CD4-positive, alpha-beta memory T cell (primary cell): ENCODE data around the gene POU4F1. TPM values are rescaled to one million over a fixed set of nuclear protein-coding genes. Genes with fewer than 3 reads are reported as not detected.

Source experiments
- CTCF ChIA-PET: fragments of 350-600 bp; sonication (Branson Sonifier 250); formaldehyde crosslinking; loops from one replicate; lab custom pipeline; 2021; ENCODE audit warnings: inconsistent platforms; ENCODE audit not compliant: partially characterized antibody; lab: Charles Lee
- POLR2A ChIA-PET: fragments of 350-600 bp; sonication (Branson Sonifier 250); formaldehyde crosslinking; loops from one replicate; lab custom pipeline; 2021; ENCODE audit not compliant: partially characterized antibody; lab: Charles Lee
- DNase-seq, 5 donors: peaks; one replicate each; pipeline versions ENCODE4 v3.0.0 to v3.0.0-alpha.2; 2020 to 2022; ENCODE audit warnings: mixed read lengths in 1 of 5
- H3K27ac ChIP-seq: one replicate; pipeline ENCODE4 v1.7.0; 2013; ENCODE audit warnings: low read depth, low read length
- H3K27me3 ChIP-seq: 2 replicates; pipeline ENCODE4 v1.7.0; 2013; ENCODE audit warnings: mild to moderate bottlenecking, low read length, moderate library complexity; ENCODE audit not compliant: insufficient read depth
- H3K36me3 ChIP-seq: 2 replicates; pipeline ENCODE4 v1.7.0; 2013; ENCODE audit warnings: mild to moderate bottlenecking, low read length, moderate library complexity; ENCODE audit not compliant: insufficient read depth
- H3K4me1 ChIP-seq: 2 replicates; pipeline ENCODE4 v1.7.0; 2013; ENCODE audit warnings: mild to moderate bottlenecking, low read length, moderate library complexity; ENCODE audit not compliant: insufficient read depth
- H3K4me3 ChIP-seq, 2 donors: one replicate each; pipeline ENCODE4 v1.7.0; 2013; ENCODE audit warnings: low read length in 2 of 2, mild to moderate bottlenecking in 1 of 2
- H3K9me3 ChIP-seq, 2 donors: one replicate each; pipeline ENCODE4 v1.7.0; 2013; ENCODE audit warnings: low read length in 2 of 2, control low read depth in 1 of 2; ENCODE audit not compliant: control insufficient read depth in 1 of 2
- H3K27ac Mint-ChIP-seq, 7 donors: one replicate each; pipeline ENCODE4 v1.8.0; 2020 to 2021; ENCODE audit warnings: mixed read lengths in 7 of 7, mild to moderate bottlenecking in 6 of 7, inconsistent platforms in 3 of 7, moderate library complexity in 3 of 7
- H3K27me3 Mint-ChIP-seq, 2 donors: one replicate each; pipeline ENCODE4 v1.8.0; 2020 to 2021; ENCODE audit warnings: mixed read lengths in 2 of 2
- H3K36me3 Mint-ChIP-seq, 2 donors: one replicate each; pipeline ENCODE4 v1.8.0; 2020 to 2021; ENCODE audit warnings: mixed read lengths in 2 of 2, inconsistent platforms in 1 of 2, mild to moderate bottlenecking in 1 of 2
- H3K4me1 Mint-ChIP-seq, 4 donors: one replicate each; pipeline ENCODE4 v1.8.0; 2020 to 2021; ENCODE audit warnings: mixed read lengths in 4 of 4, mild to moderate bottlenecking in 1 of 4
- H3K4me3 Mint-ChIP-seq, 8 donors: one replicate each; pipeline ENCODE4 v1.8.0; 2020 to 2021; ENCODE audit warnings: mixed read lengths in 8 of 8, mild to moderate bottlenecking in 7 of 8, moderate library complexity in 6 of 8, inconsistent platforms in 3 of 8
- H3K9me3 Mint-ChIP-seq, 8 donors: one replicate each; pipeline ENCODE4 v1.8.0; 2020 to 2021; ENCODE audit warnings: mixed read lengths in 8 of 8, mild to moderate bottlenecking in 5 of 8, inconsistent platforms in 3 of 8, moderate library complexity in 1 of 8
- intact Hi-C: fragments of 100-400 bp; cut with micrococcal nuclease; formaldehyde crosslinking; loops from one replicate; pipeline ENCODE4 v1.15.1; 2023
- polyA plus RNA-seq, 2 donors: library from polyadenylated mRNA; unstranded; fragments of 300-500 nt; fragmentation: Illumina TruSeq; gene quantifications; one replicate each; pipeline ENCODE4 v1.2.3, GENCODE V29; 2021
- total RNA-seq, 2 experiments: library from RNA; stranded (reverse); gene quantifications; one replicate each; pipeline ENCODE4 v1.2.3, GENCODE V29; 2021

Gene POU4F1
- total and polyA plus RNA-seq, 4 experiments from 2014 or later = 0.06 TPM; not detected in 3

DNA sequence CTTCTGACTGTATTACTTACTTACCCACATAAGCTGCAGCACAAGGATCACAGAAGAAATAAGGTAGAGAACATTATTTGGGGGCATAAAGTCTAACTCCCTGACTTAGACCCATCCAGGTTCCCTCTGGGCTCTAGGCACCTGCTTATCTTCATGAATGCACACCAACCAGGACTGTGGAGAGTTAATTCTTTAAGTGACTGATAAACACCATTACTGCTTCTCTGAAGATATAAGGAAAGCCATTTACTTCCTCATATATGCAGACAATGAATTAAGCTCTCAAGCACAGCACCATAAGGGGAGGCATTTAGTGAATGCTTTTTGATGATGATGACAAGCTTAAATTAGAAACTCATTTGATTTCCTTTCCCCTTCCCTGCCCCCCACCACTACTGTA is 33.1 kb upstream of the POU4F1 start:
- Histone ChIP-seq H3K4me3 (no peak overlapping the region), H3K27me3 (no peaks in the 10 kb centered on the region), H3K4me1 (peaks cover 4% of the 10 kb centered on the region), H3K36me3 (peaks cover 28% of the 10 kb centered on the region), H3K9me3 (no peaks in the 10 kb centered on the region), H3K27ac (no peak overlapping the region)
- no peak for DNase-seq
- intact Hi-C loops = no loop called here
- CTCF ChIA-PET = interaction anchor here (1.2 kb wide), 1 partner anchor 16 kb away, joined by 3 read pairs; no protein-coding TSS in a partner anchor
- POLR2A ChIA-PET = no interaction called here
- Mint-ChIP-seq H3K27ac (peak overlapping the region in 1 of 7 donors; percentile 52), H3K4me1 (peaks cover 7 to 15% (median 8%) of the 10 kb centered on the region in 4 donors), H3K9me3 (no peaks in the 10 kb centered on the region), H3K27me3 (no peaks in the 10 kb centered on the region), H3K36me3 (peaks cover 74 to 80% of the 10 kb centered on the region in 2 donors), H3K4me3 (no peak overlapping the region)

DNA sequence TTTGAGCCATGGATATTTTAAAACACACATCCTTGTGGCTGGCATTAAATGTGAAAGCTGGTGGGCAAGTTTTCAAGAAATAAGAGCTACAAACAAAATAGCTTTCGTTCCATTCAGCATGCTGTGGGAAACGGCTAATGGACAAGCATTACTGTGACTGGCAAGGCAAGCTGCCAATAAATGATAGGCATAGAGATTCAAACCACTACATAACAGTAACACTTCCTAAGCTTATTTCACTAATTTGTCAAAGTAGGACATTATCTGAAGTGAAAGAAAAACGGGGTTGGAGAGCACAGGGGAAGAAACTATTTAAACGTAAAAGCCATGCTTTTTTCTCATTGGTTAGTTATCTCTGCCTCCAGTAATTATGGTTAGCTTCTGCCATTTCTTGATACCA is 29.6 kb upstream of the POU4F1 start:
- H3K4me1 Mint-ChIP-seq = peaks cover 0 to 10% (median 1%) of the 10 kb centered on the region in 4 donors
- Histone ChIP-seq H3K36me3 (peaks cover 24% of the 10 kb centered on the region), H3K27ac (no peak overlapping the region), H3K27me3 (no peaks in the 10 kb centered on the region), H3K4me3 (no peak overlapping the region), H3K4me1 (no peaks in the 10 kb centered on the region), H3K9me3 (no peaks in the 10 kb centered on the region)
- no peak overlapping the region for H3K27ac Mint-ChIP-seq
- CTCF ChIA-PET = interaction anchor here (0.9 kb wide), 1 partner anchor 10 kb away, joined by 3 read pairs; no protein-coding TSS in a partner anchor
- H3K9me3 Mint-ChIP-seq = no peaks in the 10 kb centered on the region
- DNase-seq = no peak
- H3K36me3 Mint-ChIP-seq = peaks cover 81 to 87% of the 10 kb centered on the region in 2 donors
- POLR2A ChIA-PET = no interaction called here
- intact Hi-C loops = no loop called here
- H3K4me3 Mint-ChIP-seq = no peak overlapping the region
- no peaks in the 10 kb centered on the region for H3K27me3 Mint-ChIP-seq

GRCh38 chr13:78631077-78631476 is 27.7 kb upstream of the POU4F1 start:
- Histone ChIP-seq H3K27me3 (no peaks in the 10 kb centered on the region), H3K9me3 (no peaks in the 10 kb centered on the region), H3K4me3 (no peak overlapping the region), H3K4me1 (no peaks in the 10 kb centered on the region), H3K36me3 (peaks cover 12% of the 10 kb centered on the region), H3K27ac (no peak overlapping the region)
- peaks cover 79 to 83% of the 10 kb centered on the region in 2 donors for H3K36me3 Mint-ChIP-seq
- H3K27ac Mint-ChIP-seq = no peak overlapping the region
- ChIA-PET POLR2A (no interaction called here), CTCF (no interaction called here)
- peaks cover 2 to 5% (median 5%) of the 10 kb centered on the region in 4 donors for H3K4me1 Mint-ChIP-seq
- H3K9me3 Mint-ChIP-seq = no peaks in the 10 kb centered on the region
- H3K4me3 Mint-ChIP-seq = no peak overlapping the region
- no peaks in the 10 kb centered on the region for H3K27me3 Mint-ChIP-seq
- intact Hi-C loops = no loop called here
- no peak for DNase-seq

DNA sequence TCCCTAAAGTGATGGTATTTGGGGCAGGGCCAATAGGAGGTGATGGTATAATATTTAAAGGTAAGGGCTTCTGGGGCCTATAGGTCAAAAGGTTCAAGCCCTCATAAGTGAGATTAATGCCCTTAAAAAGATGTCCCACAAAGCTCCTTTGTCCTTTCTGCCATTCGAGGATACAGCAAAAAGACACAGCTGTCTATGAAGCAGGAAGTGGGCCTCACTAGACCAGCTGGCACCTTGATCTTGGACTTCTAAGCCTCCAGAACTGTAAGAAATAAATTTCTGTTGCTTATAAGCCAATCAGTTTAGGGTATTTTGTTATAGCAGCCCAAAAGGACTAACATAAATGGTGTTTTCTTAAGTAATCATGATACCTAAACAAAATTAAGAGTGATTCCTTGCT is 27.2 kb upstream of the POU4F1 start:
- H3K27ac ChIP-seq = no peak overlapping the region
- ChIA-PET POLR2A (no interaction called here), CTCF (no interaction called here)
- intact Hi-C loops = no loop called here
- peaks cover 12% of the 10 kb centered on the region for H3K36me3 ChIP-seq
- H3K27me3 ChIP-seq = no peaks in the 10 kb centered on the region
- no peaks in the 10 kb centered on the region for H3K27me3 Mint-ChIP-seq
- no peak overlapping the region for H3K4me3 Mint-ChIP-seq
- H3K36me3 Mint-ChIP-seq = peaks cover 81 to 84% of the 10 kb centered on the region in 2 donors
- no peak overlapping the region for H3K27ac Mint-ChIP-seq
- H3K4me1 Mint-ChIP-seq = peaks cover 4 to 9% (median 5%) of the 10 kb centered on the region in 4 donors
- H3K9me3 Mint-ChIP-seq = no peaks in the 10 kb centered on the region
- DNase-seq = no peak
- no peaks in the 10 kb centered on the region for H3K9me3 ChIP-seq
- no peaks in the 10 kb centered on the region for H3K4me1 ChIP-seq
- H3K4me3 ChIP-seq = no peak overlapping the region

DNA sequence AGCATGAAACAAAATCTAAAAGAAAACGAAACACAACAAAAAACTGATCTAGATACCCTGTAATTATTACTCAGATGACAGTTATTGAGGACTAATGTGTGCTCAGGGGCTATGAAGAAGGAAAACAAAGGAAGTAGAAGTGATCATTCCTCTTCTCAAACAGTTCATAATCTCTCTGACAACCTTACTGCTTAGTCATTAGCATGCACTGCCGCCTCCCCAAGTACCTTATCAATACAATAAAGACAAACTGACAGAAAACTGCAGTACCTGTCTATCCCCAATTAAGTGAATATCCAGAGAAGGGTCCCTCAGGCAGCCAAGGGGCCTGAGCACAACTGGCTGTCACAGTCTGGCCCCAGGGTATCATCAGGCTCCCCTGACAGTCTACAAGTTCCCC is 22.0 kb upstream of the POU4F1 start:
- no peaks in the 10 kb centered on the region for H3K9me3 ChIP-seq
- ChIA-PET POLR2A (no interaction called here), CTCF (no interaction called here)
- H3K4me3 ChIP-seq = no peak overlapping the region
- Mint-ChIP-seq H3K4me3 (no peak overlapping the region), H3K27ac (peak overlapping the region in 1 of 7 donors; percentile 19), H3K4me1 (peaks cover 4 to 9% (median 6%) of the 10 kb centered on the region in 4 donors), H3K9me3 (no peaks in the 10 kb centered on the region), H3K36me3 (peaks cover 76 to 79% of the 10 kb centered on the region in 2 donors), H3K27me3 (no peaks in the 10 kb centered on the region)
- H3K4me1 ChIP-seq = no peaks in the 10 kb centered on the region
- no peaks in the 10 kb centered on the region for H3K36me3 ChIP-seq
- intact Hi-C loops = no loop called here
- no peaks in the 10 kb centered on the region for H3K27me3 ChIP-seq
- no peak overlapping the region for H3K27ac ChIP-seq
- no peak for DNase-seq

DNA sequence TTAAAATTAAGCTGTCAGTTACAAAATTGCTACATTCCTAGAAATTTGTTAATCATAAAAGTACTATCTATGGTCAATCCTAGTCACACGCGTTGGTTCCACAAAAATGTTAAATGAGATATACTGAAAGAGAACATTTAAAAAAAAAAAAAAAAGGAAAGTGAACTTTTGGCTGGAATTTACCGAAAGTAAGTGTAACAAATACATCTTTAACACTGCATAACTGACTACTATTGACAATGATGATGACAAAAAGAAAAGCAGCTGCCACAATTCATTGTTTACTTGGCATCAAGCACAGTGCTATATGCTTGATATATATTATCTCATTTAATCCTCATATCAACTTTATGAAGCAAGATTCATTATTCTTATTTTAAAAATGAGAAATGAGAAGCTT is 19.8 kb upstream of the POU4F1 start:
- H3K36me3 ChIP-seq = no peaks in the 10 kb centered on the region
- no peaks in the 10 kb centered on the region for H3K27me3 ChIP-seq
- H3K27me3 Mint-ChIP-seq = no peaks in the 10 kb centered on the region
- no peaks in the 10 kb centered on the region for H3K9me3 Mint-ChIP-seq
- ChIA-PET CTCF (interaction anchor here (1.1 to 1.2 kb wide), 2 partner anchors 12 to 20 kb away, joined by 3 read pairs; partner anchors contain the start of gene POU4F1), POLR2A (no interaction called here)
- no peaks in the 10 kb centered on the region for H3K9me3 ChIP-seq
- intact Hi-C loops = no loop called here
- H3K27ac ChIP-seq = no peak overlapping the region
- no peak overlapping the region for H3K27ac Mint-ChIP-seq
- H3K4me3 ChIP-seq = no peak overlapping the region
- H3K4me1 ChIP-seq = no peaks in the 10 kb centered on the region
- peaks cover 0 to 9% (median 5%) of the 10 kb centered on the region in 4 donors for H3K4me1 Mint-ChIP-seq
- no peak overlapping the region for H3K4me3 Mint-ChIP-seq
- peaks cover 67 to 74% of the 10 kb centered on the region in 2 donors for H3K36me3 Mint-ChIP-seq
- DNase-seq = no peak

GRCh38 chr13:78620936-78621470 is 17.7 kb upstream of the POU4F1 start:
- intact Hi-C loops = no loop called here
- no peak overlapping the region for H3K4me3 ChIP-seq
- H3K9me3 ChIP-seq = no peaks in the 10 kb centered on the region
- peaks cover 17% of the 10 kb centered on the region for H3K36me3 ChIP-seq
- H3K4me1 ChIP-seq = no peaks in the 10 kb centered on the region
- no peak overlapping the region for H3K27ac Mint-ChIP-seq
- H3K27ac ChIP-seq = no peak overlapping the region
- H3K9me3 Mint-ChIP-seq = no peaks in the 10 kb centered on the region
- no peaks in the 10 kb centered on the region for H3K27me3 Mint-ChIP-seq
- POLR2A ChIA-PET = no interaction called here
- peaks cover 71 to 82% of the 10 kb centered on the region in 2 donors for H3K36me3 Mint-ChIP-seq
- no peaks in the 10 kb centered on the region for H3K27me3 ChIP-seq
- H3K4me3 Mint-ChIP-seq = no peak overlapping the region
- CTCF ChIA-PET = interaction anchor here (0.8 kb wide), 1 partner anchor 15 kb away, joined by 3 read pairs; no protein-coding TSS in a partner anchor
- no peak for DNase-seq
- H3K4me1 Mint-ChIP-seq = peaks cover 0 to 6% (median 2%) of the 10 kb centered on the region in 4 donors
